GM12872 (cell line): ENCODE data around the gene LRRC63.

Experiments
- CTCF ChIP-seq: IDR thresholded peaks from 3 replicates; pipeline ENCODE4 v1.5.1; 2011; ENCODE audit warnings: low read depth, mild to moderate bottlenecking, low read length, moderate library complexity; ENCODE audit not compliant: insufficient read depth

The LRRC63 gene

GRCh38 chr13:46310066-46310465 lies 98.3 kb downstream of the LRRC63 start:
- TF ChIP-seq CTCF = no peak

GRCh38 chr13:46311217-46311616 lies 99.5 kb downstream of the LRRC63 start:
- no peak for TF ChIP-seq CTCF

GRCh38 chr13:46313024-46313423 lies 101.3 kb downstream of the LRRC63 start:
- no peak for TF ChIP-seq CTCF

GRCh38 chr13:46313432-46314257 lies 101.9 kb downstream of the LRRC63 start:
- no peak for TF ChIP-seq CTCF

- no peak for TF ChIP-seq CTCF
These were observed 102.9 kb downstream of the LRRC63 start for GRCh38 chr13:46314587-46314986.

GRCh38 chr13:46315036-46315435 lies 103.3 kb downstream of the LRRC63 start:
- no peak for TF ChIP-seq CTCF

GRCh38 chr13:46315491-46316075 lies 103.9 kb downstream of the LRRC63 start:
- no peak for TF ChIP-seq CTCF
